Endothelial cell of umbilical vein (primary cell): ENCODE measurements around the gene STK32A. TPM values are rescaled to one million over a fixed set of nuclear protein-coding genes. Genes with fewer than 3 reads are reported as not detected.

ENCODE experiments used
- BruUV-seq: library from RNA; stranded (reverse); fragments of 400-500 nt; replicated peaks from 2 replicates; lab custom pipeline; 2021; lab: Mats Ljungman, UMichigan
- CTCF ChIA-PET: fragments of 300-600, 350-600 bp; sonication (Branson Sonifier 250); formaldehyde crosslinking; loops from one replicate; lab custom pipeline; 2021; ENCODE audit warnings: antibody characterized with exemption, inconsistent platforms; lab: Charles Lee
- POLR2A ChIA-PET: fragments of 300-600, 350-600 bp; sonication (Branson Sonifier 250); formaldehyde crosslinking; loops from one replicate; lab custom pipeline; 2021; ENCODE audit warnings: antibody characterized with exemption, inconsistent platforms; lab: Charles Lee
- DNase-seq: peaks from one replicate; pipeline ENCODE4 v3.0.0-alpha.2; 2011; ENCODE audit warnings: low read depth, low spot score
- FAIRE-seq: peaks from 2 replicates; lab custom pipeline; 2011; peaks lifted over from hg19 to GRCh38; lab: Jason Lieb, UNC
- H2AFZ ChIP-seq: 2 replicates; pipeline ENCODE4 v1.6.0; 2012; ENCODE audit warnings: low read depth, low read length, control low read depth, inconsistent platforms
- H3K27ac ChIP-seq: 2 replicates; pipeline ENCODE4 v1.5.1; 2011; ENCODE audit warnings: low read depth, mild to moderate bottlenecking, control low read depth, low read length, moderate library complexity; ENCODE audit not compliant: insufficient read depth
- H3K27me3 ChIP-seq, 2 experiments: 2 replicates each; pipeline versions ENCODE4 v1.6.0 to v1.6.1; 2011; ENCODE audit warnings: low read length in 2 of 2, mixed read lengths in 1 of 2; ENCODE audit not compliant: control insufficient read depth in 2 of 2, insufficient read depth in 2 of 2
- H3K36me3 ChIP-seq, 2 experiments: 2 replicates in 1 of 2; 3 replicates in 1 of 2; pipeline ENCODE4 v1.5.1; 2011; ENCODE audit warnings: low read length in 2 of 2, mild to moderate bottlenecking in 1 of 2, moderate library complexity in 1 of 2; ENCODE audit not compliant: control insufficient read depth in 2 of 2, insufficient read depth in 2 of 2; ENCODE audit errors: extremely low read depth in 1 of 2
- H3K4me1 ChIP-seq: 3 replicates; pipeline ENCODE4 v1.5.1; 2011; ENCODE audit warnings: mild to moderate bottlenecking, low read length; ENCODE audit not compliant: control insufficient read depth, insufficient read depth; ENCODE audit errors: extremely low read depth
- H3K4me2 ChIP-seq: 2 replicates; pipeline ENCODE4 v1.6.1; 2011; ENCODE audit warnings: low read length, control low read depth, mixed read lengths; ENCODE audit not compliant: insufficient read depth
- H3K4me3 ChIP-seq, 3 experiments: fragments of 200-600 bp in 1 of 3; sonication (generic), shearing (Covaris generic) in 1 of 3; replicated peaks in 1 of 3; 2 replicates each; pipeline ENCODE4 v1.5.1; 2011 to 2016; ENCODE audit warnings: control low read depth in 3 of 3, low read length in 3 of 3, mild to moderate bottlenecking in 2 of 3, inconsistent platforms in 1 of 3, low read depth in 1 of 3, moderate library complexity in 1 of 3; ENCODE audit not compliant: insufficient read depth in 1 of 3
- H3K79me2 ChIP-seq: 2 replicates; pipeline ENCODE4 v1.6.0; 2012; ENCODE audit warnings: low read length, inconsistent platforms; ENCODE audit not compliant: control insufficient read depth, insufficient read depth
- H3K9ac ChIP-seq: replicated peaks from 2 replicates; pipeline ENCODE3; 2011; ENCODE audit warnings: low read length, control low read depth; ENCODE audit not compliant: insufficient read depth; ENCODE audit errors: extremely low read depth
- H3K9me1 ChIP-seq: replicated peaks from 3 replicates; pipeline ENCODE4 v1.6.0; 2011; ENCODE audit warnings: mild to moderate bottlenecking, low read length; ENCODE audit not compliant: control insufficient read depth, insufficient read depth; ENCODE audit errors: extremely low read depth
- H3K9me3 ChIP-seq: replicated peaks from 2 replicates; pipeline ENCODE4 v1.5.1; 2012; ENCODE audit warnings: low read length, inconsistent platforms; ENCODE audit not compliant: control insufficient read depth, insufficient read depth
- H4K20me1 ChIP-seq: replicated peaks from 2 replicates; pipeline ENCODE3; 2011; ENCODE audit warnings: mild to moderate bottlenecking, low read length; ENCODE audit not compliant: control insufficient read depth, insufficient read depth; ENCODE audit errors: extremely low read depth
- CTCF ChIP-seq, 2 donors: IDR thresholded peaks; 1 replicate in 1 of 2; 2 replicates in 1 of 2; pipeline ENCODE4 v1.5.1; 2011; ENCODE audit warnings: low read length in 2 of 2, mild to moderate bottlenecking in 2 of 2, moderate library complexity in 2 of 2, control low read depth in 1 of 2, inconsistent platforms in 1 of 2, low read depth in 1 of 2; ENCODE audit not compliant: insufficient read depth in 1 of 2; ENCODE audit errors: extremely low read depth in 1 of 2
- EZH2 ChIP-seq: IDR thresholded peaks from 2 replicates; pipeline ENCODE4 v1.6.1; 2012; ENCODE audit warnings: borderline replicate concordance, low read depth, mild to moderate bottlenecking, moderate library complexity, low read length, inconsistent platforms; ENCODE audit not compliant: severe bottlenecking
- FOS ChIP-seq: IDR thresholded peaks from 2 replicates; pipeline ENCODE4 v1.6.1; 2011; ENCODE audit warnings: mild to moderate bottlenecking, low read length, moderate library complexity, borderline replicate concordance; ENCODE audit not compliant: insufficient read depth
- GATA2 ChIP-seq: IDR thresholded peaks from 2 replicates; pipeline ENCODE4 v1.7.0; 2011; ENCODE audit warnings: low read depth, mild to moderate bottlenecking, moderate library complexity, mixed read lengths, low read length; ENCODE audit not compliant: insufficient read length, insufficient read depth
- JUN ChIP-seq: IDR thresholded peaks from 2 replicates; pipeline ENCODE4 v1.6.1; 2011; ENCODE audit warnings: borderline replicate concordance, low read depth; ENCODE audit not compliant: insufficient read length, insufficient read depth
- MYC ChIP-seq: IDR thresholded peaks from one replicate; pipeline ENCODE4 v1.6.1; 2011; ENCODE audit warnings: mild to moderate bottlenecking, low read depth, low read length
- POLR2A ChIP-seq: IDR thresholded peaks from 2 replicates; pipeline ENCODE4 v1.6.1; 2012; ENCODE audit warnings: low read depth, mild to moderate bottlenecking, control low read depth, low read length
- POLR2AphosphoS5 ChIP-seq: IDR thresholded peaks from 2 replicates; pipeline ENCODE4 v1.6.1; 2012; ENCODE audit warnings: low read depth, mild to moderate bottlenecking, control low read depth, low read length, moderate library complexity; ENCODE audit not compliant: insufficient read depth
- dilution Hi-C: fragments of 300-500 bp; cut with MboI; formaldehyde crosslinking; loops from one replicate; pipeline ENCODE4 v1.15.0; 2019; ENCODE audit warnings: low sequenced_read_pairs; ENCODE audit not compliant: extremely low pct_ligation_motif_present
- intact Hi-C: fragments of 100-400 bp; cut with micrococcal nuclease; formaldehyde crosslinking; loops from one replicate; pipeline ENCODE4 v1.10.0; 2022
- polyA plus RNA-seq, 4 experiments: library from polyadenylated mRNA; depleted of rRNA in 3 of 4; stranded (reverse) in 3 of 4; unstranded in 1 of 4; fragments of >200 nt; gene quantifications; 2 replicates each; pipeline versions ENCODE4 v1.2.1 to v1.2.3, GENCODE V29; 2011 to 2012; ENCODE audit warnings: missing spikeins in 1 of 4
- total RNA-seq: library from RNA; stranded (reverse); gene quantifications from 2 replicates; pipeline ENCODE4 v1.2.3, GENCODE V29; 2021
- TF ChIP-seq, protein P1 (sequence below): IDR thresholded peaks from 2 replicates; pipeline ENCODE4 v1.6.1; 2011; ENCODE audit not compliant: insufficient read depth, insufficient read length

STK32A gene
- total and polyA plus RNA-seq, 2 donors (not counting 3 experiments of a cell fraction or from before 2014, with no cell fraction given) = not detected

DNA sequence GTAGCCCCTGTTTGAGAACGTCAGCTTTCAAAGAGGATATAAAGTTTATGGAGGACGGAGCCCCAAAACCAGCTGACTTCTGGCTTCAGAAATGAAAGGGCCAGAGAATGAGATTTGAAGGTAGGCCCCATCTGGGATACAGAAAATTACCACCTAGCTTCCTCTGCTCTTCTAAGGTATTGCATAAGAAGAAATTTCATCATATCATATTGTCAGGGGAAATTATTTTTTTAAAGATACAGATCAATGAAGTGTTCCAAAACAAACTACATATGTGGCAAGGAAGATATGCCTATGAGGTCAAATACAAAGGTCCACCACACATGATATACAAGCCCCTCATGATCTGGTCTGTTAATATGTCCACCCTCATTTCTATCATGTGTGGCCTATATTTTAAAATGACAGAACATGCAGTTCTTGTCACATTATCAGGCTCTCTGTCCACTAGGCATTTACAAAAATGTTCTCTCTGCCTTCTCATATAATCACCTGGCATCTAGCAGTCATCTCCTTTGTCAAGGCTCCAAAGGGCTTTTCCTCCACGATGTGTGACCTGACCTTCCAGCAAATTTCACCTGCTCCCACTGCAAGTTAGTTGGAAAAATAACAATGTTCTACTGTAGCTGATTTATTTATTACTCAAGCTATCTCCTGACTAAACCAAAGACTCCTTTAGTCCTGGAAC is 192.0 kb downstream of the STK32A start:
- BruUV-seq = no TSS peak
- Histone ChIP-seq H3K36me3 (no peaks in the 10 kb centered on the region), H3K9me1 (no peaks in the 10 kb centered on the region), H3K9ac (no peak overlapping the region), H3K4me3 (no peak overlapping the region), H3K4me2 (no peak overlapping the region), H3K4me1 (no peaks in the 10 kb centered on the region), H3K9me3 (no peaks in the 10 kb centered on the region), H3K27ac (no peak overlapping the region), H2AFZ (no peak overlapping the region), H3K79me2 (peaks cover 38% of the 10 kb centered on the region), H4K20me1 (no peaks in the 10 kb centered on the region), H3K27me3 (no peaks in the 10 kb centered on the region)
- DNase-seq = no peak
- ChIA-PET CTCF (interaction anchor here (1.0 to 1.5 kb wide), 5 partner anchors 13 to 152 kb away, joined by 3 to 4 read pairs (median 3); no protein-coding TSS in a partner anchor), POLR2A (no interaction called here)
- dilution Hi-C loops = no loop called here
- no peak for FAIRE-seq
- intact Hi-C loops = no loop called here
- TF ChIP-seq EZH2 = no peak
- no peak for TF ChIP-seq JUN
- no peak for TF ChIP-seq POLR2A
- TF ChIP-seq, protein P1, sequence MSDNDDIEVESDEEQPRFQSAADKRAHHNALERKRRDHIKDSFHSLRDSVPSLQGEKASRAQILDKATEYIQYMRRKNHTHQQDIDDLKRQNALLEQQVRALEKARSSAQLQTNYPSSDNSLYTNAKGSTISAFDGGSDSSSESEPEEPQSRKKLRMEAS = no peak
- TF ChIP-seq POLR2AphosphoS5 = no peak
- TF ChIP-seq CTCF (IDR thresholded peaks at IDR 0.05; ENCODE audit: extremely low read depth in 1 of 2, insufficient read depth in 1 of 2, low read depth in 1 of 2, low read length in 2 of 2) = no peak
- no peak for TF ChIP-seq MYC
- TF ChIP-seq FOS = no peak
- no peak for TF ChIP-seq GATA2
